GM18951 (cell line): Measurements from ENCODE around the gene NUDT15.
A peak's percentile ranks its signal among the peaks of the same experiment; 100 is the strongest.

Experiments
- POLR2A ChIP-seq: IDR thresholded peaks from 4 replicates; pipeline ENCODE4 v1.6.1; 2011; ENCODE audit warnings: mild to moderate bottlenecking; ENCODE audit not compliant: insufficient read length, insufficient read depth; ENCODE audit errors: extremely low read depth
- in situ Hi-C: fragments of 300-500 bp; cut with MboI; formaldehyde crosslinking; loops from one replicate; pipeline ENCODE4 v1.12.0; 2022; ENCODE audit warnings: low sequenced_read_pairs, mixed read lengths, inconsistent platforms; ENCODE audit not compliant: unreplicated experiment

NUDT15 gene

DNA sequence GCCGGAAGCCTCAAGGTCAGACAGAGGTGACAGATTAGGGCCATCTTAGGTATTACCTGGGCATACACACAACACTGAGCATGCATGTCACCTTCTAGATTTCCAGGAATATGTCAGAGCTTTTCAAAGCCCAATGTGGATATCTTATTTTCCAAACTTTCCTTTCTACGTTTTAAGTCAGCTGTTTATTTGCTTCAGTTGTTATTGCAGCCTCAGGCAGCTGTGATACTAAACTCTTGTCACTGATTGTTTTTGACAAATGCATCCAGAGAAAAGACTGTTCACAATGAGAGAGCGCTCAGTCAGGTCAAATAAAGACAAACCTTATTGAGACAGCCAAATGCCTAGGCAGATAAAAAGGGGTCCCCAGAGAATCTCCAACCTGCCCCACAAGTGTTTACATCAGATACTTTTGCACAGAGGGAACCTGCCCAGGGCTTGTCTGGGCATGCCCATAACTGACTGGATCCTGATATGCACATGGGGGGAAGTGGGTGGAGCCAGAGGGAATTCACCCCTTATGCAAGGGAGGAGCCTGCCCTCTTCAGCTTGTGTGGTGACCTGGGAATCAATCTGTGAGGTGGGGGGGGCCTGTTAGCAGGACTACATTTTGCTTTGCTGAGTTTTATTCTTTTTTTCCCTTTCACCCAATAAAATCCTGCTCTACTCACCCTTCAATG is 28.9 kb downstream of the NUDT15 start:
- in situ Hi-C loops: no loop called here
- no peak for TF ChIP-seq POLR2A

DNA sequence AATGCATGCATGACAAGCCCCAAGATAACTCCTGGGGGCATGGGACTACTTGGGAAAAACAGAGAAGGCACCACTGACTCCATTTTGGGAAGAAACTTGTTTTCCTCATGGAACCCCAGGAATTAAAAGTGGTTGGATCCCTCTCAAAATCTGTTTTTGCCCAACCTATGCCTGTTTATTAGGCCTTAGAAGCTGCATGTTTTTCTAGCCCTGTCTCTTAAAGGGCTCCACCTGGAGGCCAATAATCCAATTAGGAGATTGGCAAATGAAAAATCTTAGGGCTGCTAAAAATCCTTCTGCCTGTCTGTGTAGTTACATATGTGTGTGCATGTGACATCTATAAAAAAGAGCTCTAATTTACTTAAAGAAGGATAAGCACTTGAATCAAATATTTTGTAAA is 30.5 kb downstream of the NUDT15 start:
- TF ChIP-seq POLR2A: no peak
- in situ Hi-C loops: no loop called here

DNA sequence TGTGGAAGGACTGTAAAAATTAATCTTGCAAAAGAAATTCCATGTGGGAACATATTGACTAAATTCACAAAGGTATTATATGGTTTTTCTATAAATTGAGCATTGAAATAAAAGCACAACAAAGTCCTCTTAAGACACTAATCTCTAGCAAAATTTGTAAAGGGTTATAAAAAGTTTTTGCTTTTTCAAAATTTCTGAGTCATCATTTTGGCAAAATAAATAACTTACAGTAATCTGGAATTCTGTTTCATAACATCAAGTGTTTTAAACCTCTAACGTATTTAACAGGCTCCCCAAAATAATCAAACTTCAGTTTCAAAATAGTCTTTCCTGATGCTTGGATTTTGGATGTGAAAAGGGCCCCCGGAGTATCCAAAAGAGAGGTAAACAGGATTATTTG is 31.4 kb downstream of the NUDT15 start:
- in situ Hi-C loops: no loop called here
- no peak for TF ChIP-seq POLR2A

DNA sequence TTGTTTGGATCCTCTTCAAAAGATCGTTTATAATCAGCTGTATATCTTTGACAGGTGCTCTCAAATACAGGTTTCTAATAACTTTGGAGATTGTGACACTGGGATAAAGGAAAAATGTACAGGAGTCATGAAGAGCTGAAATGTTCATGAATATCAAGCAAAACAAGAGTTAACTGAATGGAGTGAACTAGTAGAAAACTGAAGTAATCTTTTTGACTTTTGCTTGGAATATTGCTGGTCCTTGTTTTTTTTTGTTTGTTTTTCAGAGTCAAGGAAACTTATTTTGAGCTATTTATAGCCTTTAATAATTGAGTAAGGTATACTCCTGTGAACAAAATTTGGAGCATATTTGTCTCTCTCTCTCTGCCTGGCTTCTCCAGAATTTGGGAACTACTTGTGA is 32.0 kb downstream of the NUDT15 start:
- TF ChIP-seq POLR2A: no peak
- in situ Hi-C loops: no loop called here

DNA sequence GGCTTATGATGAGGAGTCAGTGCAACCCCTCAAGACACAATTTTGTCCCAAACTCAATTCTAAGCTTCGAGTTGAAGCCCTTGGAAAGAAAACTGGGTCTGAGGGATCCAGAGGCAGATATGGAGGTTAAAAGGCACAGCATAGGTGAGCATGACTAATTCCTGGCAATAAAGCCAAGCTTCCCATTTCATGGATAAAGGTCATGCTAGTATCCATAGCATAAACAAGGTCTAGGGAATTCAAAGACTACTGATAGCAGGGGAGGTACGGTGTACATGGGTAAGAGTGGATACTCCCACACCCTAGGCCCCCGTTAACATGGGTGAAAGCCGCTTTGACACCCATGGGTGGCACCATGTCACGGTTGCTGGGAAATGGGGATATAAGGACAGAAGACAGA is 33.4 kb downstream of the NUDT15 start:
- TF ChIP-seq POLR2A: no peak
- in situ Hi-C loops: no loop called here

DNA sequence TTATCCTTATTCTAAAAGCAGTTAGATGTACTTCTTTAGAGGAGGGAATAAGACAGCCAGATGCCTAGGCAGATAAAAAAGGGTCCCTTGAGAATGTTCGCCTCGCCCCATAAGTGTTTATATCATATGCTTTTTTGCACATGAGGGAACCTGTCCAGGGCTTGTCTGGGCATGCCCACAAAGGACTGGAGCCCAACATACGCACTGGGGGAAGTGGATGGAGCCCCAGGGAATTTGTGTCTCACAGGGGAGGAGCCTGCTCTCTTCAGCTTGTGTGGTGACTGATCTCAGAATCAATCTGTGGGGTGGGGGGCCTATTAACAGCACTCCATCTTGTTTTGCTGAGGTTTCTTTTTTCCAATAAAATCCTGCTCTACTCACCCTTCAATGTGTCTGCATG is 34.8 kb downstream of the NUDT15 start:
- in situ Hi-C loops: no loop called here
- TF ChIP-seq POLR2A: no peak

DNA sequence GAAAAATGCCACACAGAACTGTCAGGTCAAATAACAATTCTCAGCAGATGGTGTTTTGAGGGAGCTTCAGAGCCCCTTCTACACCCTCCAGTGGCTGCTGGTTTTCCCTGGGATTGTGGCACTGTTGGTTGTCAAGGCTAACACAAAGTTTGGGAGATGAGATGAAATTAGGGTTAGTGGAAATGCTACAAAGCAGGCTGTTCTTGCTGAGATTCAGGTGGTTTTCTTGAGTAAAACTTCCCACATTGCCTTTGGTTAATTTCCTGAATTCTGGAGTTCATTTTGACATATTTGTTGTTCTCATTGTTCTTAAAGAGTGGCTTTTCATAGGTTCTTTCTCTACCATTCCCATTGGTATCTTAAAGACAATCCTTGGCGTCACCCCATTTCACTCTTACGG is 35.3 kb downstream of the NUDT15 start:
- in situ Hi-C loops: no loop called here
- no peak for TF ChIP-seq POLR2A

DNA sequence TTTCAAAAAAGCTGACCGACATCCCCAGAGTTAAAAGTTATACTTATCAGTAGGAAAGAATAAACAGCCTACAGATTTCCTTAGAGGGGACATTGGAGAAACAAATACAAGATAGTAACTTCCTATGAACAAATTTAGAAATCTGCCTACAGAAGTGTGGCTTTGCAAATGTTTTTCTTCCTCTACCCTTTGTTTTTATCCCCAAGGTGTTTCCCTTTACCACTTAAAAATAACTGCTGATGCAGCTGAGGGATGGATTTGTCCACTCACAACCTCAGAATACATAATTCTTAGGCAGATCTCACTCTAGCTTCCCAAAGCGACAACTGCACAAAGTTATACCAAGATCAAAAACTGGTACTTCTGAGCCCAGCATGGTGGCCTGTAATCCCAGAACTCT is 36.5 kb downstream of the NUDT15 start:
- TF ChIP-seq POLR2A: no peak
- in situ Hi-C loops: no loop called here

DNA sequence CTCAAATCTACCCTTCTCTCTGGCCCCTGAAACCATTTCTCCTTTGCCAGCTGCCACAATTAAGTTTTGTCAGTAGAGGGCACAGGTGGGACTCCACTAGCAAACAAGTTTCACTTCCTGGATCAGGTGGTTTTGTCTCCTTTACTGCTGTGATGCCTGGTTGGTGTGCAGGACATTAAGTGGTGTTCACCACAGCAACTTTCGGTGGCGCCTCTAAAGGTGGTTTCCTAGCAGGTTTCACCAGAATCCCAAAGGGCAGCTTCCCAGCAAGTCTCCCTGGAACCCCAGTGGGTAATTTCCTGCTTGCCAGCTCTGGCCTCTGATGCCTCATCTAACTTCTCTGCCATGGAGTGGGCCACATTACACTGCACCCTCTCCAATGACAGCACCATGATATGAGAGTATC is 40.7 kb downstream of the NUDT15 start:
- in situ Hi-C loops: no loop called here
- TF ChIP-seq POLR2A: no peak

DNA sequence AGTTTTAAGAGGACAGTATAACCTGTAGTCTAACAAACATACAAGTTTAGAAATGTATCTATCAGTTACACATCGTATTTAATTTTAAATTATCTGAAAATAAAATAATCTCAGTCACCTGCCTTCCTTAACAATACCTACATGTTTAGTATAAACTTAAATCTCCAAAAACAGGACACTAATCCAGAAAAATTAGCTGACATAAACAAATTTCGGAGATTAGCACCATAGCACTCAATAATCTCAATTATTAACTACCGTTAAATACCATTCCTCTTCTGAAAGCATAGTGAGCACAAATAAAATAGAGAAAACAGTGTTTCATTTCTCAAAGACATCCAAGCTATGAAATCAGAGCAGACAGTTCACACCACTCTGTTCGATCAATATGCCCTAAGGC is 44.2 kb downstream of the NUDT15 start:
- no peak for TF ChIP-seq POLR2A
- in situ Hi-C loops: no loop called here

DNA sequence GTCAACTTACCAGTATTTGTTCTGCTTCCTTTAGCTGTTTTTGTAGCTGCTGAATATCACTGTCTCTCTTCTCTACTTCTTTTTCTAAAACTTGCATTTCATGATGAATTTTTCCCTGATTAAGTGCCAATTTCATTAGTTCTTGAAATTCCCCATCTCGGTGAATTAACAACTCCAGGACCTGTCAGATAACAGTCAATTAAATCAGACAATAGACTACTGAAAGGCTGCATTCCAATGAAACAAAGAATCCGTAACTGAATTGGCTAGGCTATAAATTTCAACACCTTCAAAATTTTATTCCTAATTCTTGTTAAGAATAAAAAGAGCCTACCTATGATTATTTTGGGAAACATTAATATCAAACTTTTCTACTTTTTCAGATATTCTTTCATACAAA is 48.7 kb downstream of the NUDT15 start:
- in situ Hi-C loops: no loop called here

DNA sequence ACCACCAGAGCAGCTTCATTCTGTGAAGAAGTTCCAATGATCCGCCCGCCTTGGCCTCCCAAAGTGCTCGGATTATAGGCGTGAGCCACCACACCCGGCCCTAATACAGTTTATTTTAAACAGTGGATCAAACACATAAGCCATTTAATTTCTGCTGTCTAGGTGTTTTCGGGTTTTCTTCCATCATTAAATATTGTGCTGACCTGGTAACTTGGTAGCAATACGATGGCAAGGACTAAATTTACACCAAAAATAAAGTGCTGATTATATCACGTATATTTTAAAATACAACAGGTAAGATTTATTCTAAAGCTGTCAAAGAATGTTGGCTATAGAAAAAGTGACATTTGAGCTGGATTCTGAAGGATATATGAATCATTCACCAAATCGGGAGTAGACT is 56.1 kb downstream of the NUDT15 start:
- TF ChIP-seq POLR2A: no peak
- in situ Hi-C loops: no loop called here

More for the DNA sequence above, 48.7 kb downstream of the NUDT15 start:
- no peak for TF ChIP-seq POLR2A

DNA sequence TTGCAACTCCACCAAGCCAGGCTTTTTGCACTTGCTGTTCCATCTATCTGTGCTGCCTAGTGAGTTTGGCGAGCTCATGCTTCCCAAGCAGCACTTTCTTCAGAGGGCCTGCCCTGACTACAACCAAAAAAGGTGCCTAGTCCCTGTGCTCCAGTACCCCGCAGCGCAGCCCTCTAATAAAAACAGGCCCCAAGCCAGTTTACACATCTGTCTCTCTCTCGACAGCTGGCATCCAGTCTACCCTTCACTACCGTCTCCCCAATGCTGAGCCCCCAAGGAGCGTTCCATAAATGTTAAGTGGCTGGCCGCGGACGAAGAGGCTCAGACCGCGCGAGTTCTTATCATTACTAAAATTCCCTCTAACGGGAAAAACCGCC is 56.9 kb downstream of the NUDT15 start:
- in situ Hi-C loops: no loop called here
- no peak for TF ChIP-seq POLR2A

DNA sequence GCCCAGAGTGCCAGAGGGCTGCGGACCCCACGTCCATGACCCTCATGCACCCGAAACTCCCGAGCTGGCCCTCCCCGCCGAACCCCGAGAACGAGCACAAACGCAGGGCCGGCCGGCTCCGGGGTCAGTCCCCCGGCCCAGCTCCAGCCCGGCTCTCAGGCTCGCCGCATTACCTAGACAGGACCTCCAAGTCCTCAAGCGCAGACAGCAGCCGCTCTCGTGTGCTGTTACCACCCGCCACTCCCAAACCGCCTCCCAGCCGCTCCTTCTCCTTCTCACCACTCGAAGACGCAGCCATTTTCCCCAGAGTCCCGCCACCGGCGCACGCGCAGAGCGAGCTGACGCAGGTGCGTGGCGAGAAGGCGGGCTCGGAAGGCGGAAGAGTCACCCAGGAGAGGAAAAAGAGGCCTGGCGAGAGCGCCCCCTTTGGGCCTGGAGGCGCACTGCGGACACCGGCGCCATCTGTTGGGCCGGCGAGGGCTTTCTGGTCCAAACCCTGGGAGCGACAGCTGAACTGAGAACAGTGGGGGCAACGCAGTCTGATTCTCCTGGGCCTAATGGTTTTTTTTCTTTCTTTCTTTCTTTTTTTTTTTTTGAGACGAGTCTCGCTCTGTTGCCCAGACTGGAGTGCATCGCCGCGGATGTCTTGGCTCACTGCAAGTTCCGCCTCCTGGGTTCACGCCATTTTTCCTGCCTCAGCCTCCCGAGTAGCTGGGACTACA is 57.4 kb downstream of the NUDT15 start, which contains the start of gene MED4:
Gene MED4 (minus strand): TSS at position 324 of the 722 bp plus-strand sequence. CDS start 26 bp downstream, at position 298.
- TF ChIP-seq POLR2A: peak; percentile 89
- in situ Hi-C loops: no loop called here

DNA sequence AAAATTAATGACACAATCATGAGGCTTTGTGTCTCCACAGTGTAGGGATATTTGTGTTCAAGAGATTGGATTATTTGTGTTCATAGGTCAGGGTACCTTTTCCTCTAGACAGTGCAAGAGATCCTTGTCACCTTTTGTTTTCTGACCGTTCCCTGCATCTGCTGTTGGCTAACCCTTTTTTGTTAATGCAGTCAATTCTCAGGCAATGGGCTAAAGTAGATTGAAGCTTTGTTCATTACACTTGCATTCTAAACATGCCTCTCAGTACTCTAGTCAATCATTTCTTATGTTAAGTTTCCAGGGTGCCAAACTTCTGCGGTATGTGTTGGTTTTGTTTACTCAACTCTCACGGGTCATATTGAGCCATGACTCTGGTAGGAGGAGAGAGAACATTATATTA is 59.1 kb downstream of the NUDT15 start:
- TF ChIP-seq POLR2A: no peak
- in situ Hi-C loops: no loop called here
